ENCODE data around the gene CDCP1. TPM values are rescaled to one million over a fixed set of nuclear protein-coding genes. Genes with fewer than 3 reads are reported as not detected.

The CDCP1 gene
- total and polyA plus RNA-seq, 4 donors: 1.6 to 20.7 (median 4.2) TPM

DNA sequence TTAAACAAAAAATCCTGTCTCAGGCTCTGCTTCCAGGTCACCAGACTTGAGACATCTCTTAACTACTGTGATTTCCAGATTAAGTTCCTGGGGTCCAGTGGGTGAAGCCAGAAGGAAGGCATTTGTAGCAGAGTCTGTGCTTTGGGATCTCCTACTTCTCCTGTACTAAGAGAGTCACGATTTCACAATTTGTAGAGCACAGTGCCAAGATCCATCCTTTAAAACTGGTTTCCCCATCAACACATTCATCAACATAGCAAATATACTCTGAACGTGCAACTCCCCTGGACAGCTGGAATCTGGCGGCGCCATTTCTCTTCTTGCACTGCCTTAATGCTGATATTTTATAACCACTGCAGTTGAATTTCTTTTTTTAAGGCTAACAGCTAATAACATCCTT, 33.2 kb downstream of the CDCP1 start:
- H3K27me3 ChIP-seq (ENCODE audit: control insufficient read depth in 3 of 3, insufficient read depth in 3 of 3, low read length in 2 of 3): no peaks in the 10 kb centered on the region
- TF ChIP-seq, protein P1, sequence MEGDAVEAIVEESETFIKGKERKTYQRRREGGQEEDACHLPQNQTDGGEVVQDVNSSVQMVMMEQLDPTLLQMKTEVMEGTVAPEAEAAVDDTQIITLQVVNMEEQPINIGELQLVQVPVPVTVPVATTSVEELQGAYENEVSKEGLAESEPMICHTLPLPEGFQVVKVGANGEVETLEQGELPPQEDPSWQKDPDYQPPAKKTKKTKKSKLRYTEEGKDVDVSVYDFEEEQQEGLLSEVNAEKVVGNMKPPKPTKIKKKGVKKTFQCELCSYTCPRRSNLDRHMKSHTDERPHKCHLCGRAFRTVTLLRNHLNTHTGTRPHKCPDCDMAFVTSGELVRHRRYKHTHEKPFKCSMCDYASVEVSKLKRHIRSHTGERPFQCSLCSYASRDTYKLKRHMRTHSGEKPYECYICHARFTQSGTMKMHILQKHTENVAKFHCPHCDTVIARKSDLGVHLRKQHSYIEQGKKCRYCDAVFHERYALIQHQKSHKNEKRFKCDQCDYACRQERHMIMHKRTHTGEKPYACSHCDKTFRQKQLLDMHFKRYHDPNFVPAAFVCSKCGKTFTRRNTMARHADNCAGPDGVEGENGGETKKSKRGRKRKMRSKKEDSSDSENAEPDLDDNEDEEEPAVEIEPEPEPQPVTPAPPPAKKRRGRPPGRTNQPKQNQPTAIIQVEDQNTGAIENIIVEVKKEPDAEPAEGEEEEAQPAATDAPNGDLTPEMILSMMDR (IDR thresholded peaks at IDR 0.05; ENCODE audit: control extremely low read depth, extremely low read depth): no peak
- H3K4me3 ChIP-seq: no peak overlapping the region
- WGBS, 2 donors: 59 to 62% methylated on average over 4 of the region's 4 CpGs
- peaks cover 0 to 8% (median 0%) of the 10 kb centered on the region in 5 donors for H3K4me1 ChIP-seq (ENCODE audit: control insufficient read depth in 5 of 5, insufficient read depth in 5 of 5, low read length in 5 of 5)
- peak overlapping the region in 1 of 2 donors; percentile 77 for H3K27ac ChIP-seq (ENCODE audit: low read depth in 1 of 2, low read length in 1 of 2)
- no peaks in the 10 kb centered on the region for H3K9me3 ChIP-seq (ENCODE audit: control insufficient read depth in 4 of 4, insufficient read depth in 3 of 4, low read length in 3 of 4)
- no peak overlapping the region for H3K9ac ChIP-seq (ENCODE audit: insufficient read depth in 1 of 2, low read length in 2 of 2)
- ATAC-seq (ENCODE audit: insufficient read depth, low FRiP score) (no peak), DNase-seq (peak in 2 of 3 donors; percentile 28 to 61)
- H3K36me3 ChIP-seq (ENCODE audit: control insufficient read depth in 4 of 4, insufficient read depth in 4 of 4, low read length in 4 of 4): no peaks in the 10 kb centered on the region

DNA sequence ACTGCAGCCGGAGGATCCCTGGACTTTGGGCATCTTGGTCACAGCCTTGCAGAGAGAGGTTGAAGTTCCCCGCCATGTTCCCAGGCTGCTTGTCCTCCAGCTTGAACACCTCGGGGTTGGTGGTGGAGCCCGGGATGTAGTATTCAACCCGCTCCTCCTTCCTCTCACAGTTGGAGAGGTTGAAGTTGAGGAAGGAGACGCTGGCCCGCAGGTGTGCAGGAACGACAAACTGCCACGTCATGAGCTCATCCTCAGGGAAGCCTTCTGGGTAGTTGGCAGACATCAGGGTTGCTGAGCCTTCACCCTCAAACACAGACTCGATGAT, 35.7 kb downstream of the CDCP1 start:
- no peaks in the 10 kb centered on the region for H3K27me3 ChIP-seq (ENCODE audit: control insufficient read depth in 3 of 3, insufficient read depth in 3 of 3, low read length in 2 of 3)

DNA sequence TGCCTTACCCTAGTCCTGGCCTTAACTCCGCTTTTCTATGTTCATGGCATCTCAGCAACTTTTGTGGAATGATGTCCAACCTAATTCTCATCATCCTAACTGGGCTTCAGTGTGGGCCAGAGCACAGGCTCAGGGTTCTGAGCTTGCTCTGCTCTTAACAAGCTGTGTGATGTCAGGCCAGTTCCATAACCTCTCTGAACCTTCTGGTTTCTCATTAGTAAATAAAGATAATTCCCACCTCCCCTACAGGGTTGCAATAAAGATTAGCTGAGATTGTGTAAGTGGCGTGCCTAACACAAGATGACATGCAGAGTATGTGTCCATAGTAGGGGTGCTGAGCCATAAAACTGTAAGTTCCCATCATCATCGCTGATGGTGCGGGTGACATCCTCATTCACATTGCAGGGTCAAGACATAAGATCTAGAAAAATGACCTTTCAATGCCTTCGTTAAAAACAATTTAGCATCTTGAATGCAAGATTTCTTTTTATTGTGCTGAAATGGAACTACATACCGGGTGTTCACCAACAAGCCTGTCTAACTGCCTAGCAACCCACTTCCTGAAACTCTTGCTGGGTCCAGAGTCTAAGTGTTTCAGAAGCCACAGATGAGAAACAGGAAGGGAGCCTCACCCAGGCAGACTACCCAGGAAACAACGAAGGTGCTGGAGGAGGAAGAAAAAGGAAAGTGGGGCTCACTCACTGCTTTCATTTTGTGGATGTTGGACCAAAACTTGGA, 36.2 kb downstream of the CDCP1 start:
- Histone ChIP-seq H3K4me3 (no peak overlapping the region), H3K27ac (ENCODE audit: low read depth in 1 of 2, low read length in 1 of 2) (peak overlapping the region in 1 of 2 donors; percentile 17), H3K9ac (ENCODE audit: insufficient read depth in 1 of 2, low read length in 2 of 2) (no peak overlapping the region), H3K9me3 (ENCODE audit: control insufficient read depth in 4 of 4, insufficient read depth in 3 of 4, low read length in 3 of 4) (no peaks in the 10 kb centered on the region), H3K36me3 (ENCODE audit: control insufficient read depth in 4 of 4, insufficient read depth in 4 of 4, low read length in 4 of 4) (no peaks in the 10 kb centered on the region), H3K27me3 (ENCODE audit: control insufficient read depth in 3 of 3, insufficient read depth in 3 of 3, low read length in 2 of 3) (no peaks in the 10 kb centered on the region), H3K4me1 (ENCODE audit: control insufficient read depth in 5 of 5, insufficient read depth in 5 of 5, low read length in 5 of 5) (peaks cover 0 to 3% (median 0%) of the 10 kb centered on the region in 5 donors)
- DNase-seq (no peak), ATAC-seq (ENCODE audit: insufficient read depth, low FRiP score) (no peak)
- WGBS, 2 donors: 41 to 61% methylated on average over 7 of the region's 7 CpGs
- TF ChIP-seq, protein P1 (IDR thresholded peaks at IDR 0.05; ENCODE audit: control extremely low read depth, extremely low read depth): no peak

More for the DNA sequence above, 35.7 kb downstream of the CDCP1 start:
- DNase-seq: no peak
- H3K36me3 ChIP-seq (ENCODE audit: control insufficient read depth in 4 of 4, insufficient read depth in 4 of 4, low read length in 4 of 4): no peaks in the 10 kb centered on the region
- H3K27ac ChIP-seq (ENCODE audit: low read depth in 1 of 2, low read length in 1 of 2): peak overlapping the region in 1 of 2 donors; percentile 17
- no peak for ATAC-seq (ENCODE audit: insufficient read depth, low FRiP score)
- 62 to 79% methylated on average over 10 of the region's 10 CpGs for WGBS, 2 donors
- H3K9ac ChIP-seq (ENCODE audit: insufficient read depth in 1 of 2, low read length in 2 of 2): no peak overlapping the region
- no peak overlapping the region for H3K4me3 ChIP-seq
- peaks cover 0 to 3% (median 0%) of the 10 kb centered on the region in 5 donors for H3K4me1 ChIP-seq (ENCODE audit: control insufficient read depth in 5 of 5, insufficient read depth in 5 of 5, low read length in 5 of 5)
- H3K9me3 ChIP-seq (ENCODE audit: control insufficient read depth in 4 of 4, insufficient read depth in 3 of 4, low read length in 3 of 4): no peaks in the 10 kb centered on the region
- TF ChIP-seq, protein P1 (IDR thresholded peaks at IDR 0.05; ENCODE audit: control extremely low read depth, extremely low read depth): no peak

Measured in lung (tissue), 12 donors.